Right lobe of liver (tissue), 6 donors: ENCODE results near the gene PIAS4. TPM values are rescaled to one million over a fixed set of nuclear protein-coding genes. Genes with fewer than 3 reads are reported as not detected.

ENCODE experiments used
- ATAC-seq, 4 donors: fragments of 200-7000 bp; cut with Tn5 transposase; one replicate each; pipeline ENCODE4 v1.9.1; 2020; ENCODE audit warnings: mild to moderate bottlenecking in 4 of 4, moderate library complexity in 4 of 4
- DNase-seq, 3 donors: peaks; one replicate each; pipeline ENCODE4 v3.0.0-alpha.2; 2020
- H3K27ac ChIP-seq, 3 donors: fragments of 200-600 bp; one replicate each; pipeline ENCODE4 v1.8.0; 2022
- H3K27me3 ChIP-seq, 2 donors: fragments of 200-600 bp; one replicate each; pipeline ENCODE4 v1.8.0; 2022
- H3K36me3 ChIP-seq, 4 donors: fragments of 200-600 bp; sonication (generic) in 1 of 4; one replicate each; pipeline versions ENCODE4 v1.5.1 to v1.8.0; 2017 to 2022; ENCODE audit warnings: control low read depth in 1 of 4
- H3K4me1 ChIP-seq, 4 donors: fragments of 200-600 bp; sonication (generic) in 1 of 4; one replicate each; pipeline versions ENCODE4 v1.5.1 to v1.8.0; 2017 to 2022; ENCODE audit warnings: control low read depth in 1 of 4
- H3K4me3 ChIP-seq, 3 donors: fragments of 200-600 bp; one replicate each; pipeline ENCODE4 v1.8.0; 2022
- H3K9me3 ChIP-seq, 4 donors: fragments of 200-600 bp; sonication (generic) in 1 of 4; one replicate each; pipeline versions ENCODE4 v1.5.1 to v1.8.0; 2017 to 2022; ENCODE audit warnings: control low read depth in 1 of 4
- CTCF ChIP-seq, 4 donors: fragments of 200-600 bp in 3 of 4; fragments of 450-650 bp in 1 of 4; IDR thresholded peaks; one replicate each; pipeline versions ENCODE4 v1.5.1 to v1.8.0; 2016 to 2022; ENCODE audit warnings: antibody characterized with exemption in 4 of 4, mild to moderate bottlenecking in 2 of 4
- POLR2A ChIP-seq: fragments of 450-650 bp; IDR thresholded peaks from one replicate; pipeline ENCODE4 v1.6.1; 2017; ENCODE audit warnings: antibody characterized with exemption, mild to moderate bottlenecking
- WGBS: methylation state at CpG from one replicate; pipeline ENCODE4 v1.1.6; 2018; ENCODE audit warnings: low coverage, low lambda C conversion rate; ENCODE audit not compliant: insufficient coverage; ENCODE audit errors: missing lambda C conversion rate; 5-methylcytosine and 5-hydroxymethylcytosine counted together
- intact Hi-C, 2 donors: fragments of 100-400 bp; cut with DNase I; formaldehyde crosslinking; loops; one replicate each; pipeline versions ENCODE4 v1.11.2 to v1.14.1; 2022
- total RNA-seq, 6 experiments: library from RNA; depleted of rRNA in 2 of 6; stranded (reverse); fragments of >200 nt in 2 of 6; fragmentation: NEBNext Ultra II Directional in 3 of 6; extraction: Animal tissue kit (Norgen Biotek cat#: 25700) in 3 of 6; gene quantifications; one replicate each; pipeline versions ENCODE4 v1.1.0 to v1.2.4, GENCODE V29; 2016 to 2023
- donor health status: DM: no; HTN: yes; CAD: no.
- donor health status: DM: no; HTN: no; CAD: no.
- donor health status: DM: no; HTN: no; CAD: no.
- donor health status: DM: no; HTN: yes; CAD: no.
- donor health status: DM: no; HTN: yes; CAD: no.

PIAS4 gene
- total RNA-seq, 6 experiments from 2014 or later: 9.9 to 20.0 (median 14.9) TPM

- ATAC-seq: peak in 2 of 4 donors; percentile 45 to 65
- H3K27ac ChIP-seq: peak overlapping the region in 1 of 3 donors; percentile 57
- DNase-seq: peak in 1 of 3 donors; percentile 47
- intact Hi-C loops: loop anchor here in 1 of 2 donors (10.0 kb wide), 1 partner anchor 49 kb away; the partner anchor contains the start of gene ZBTB7A
- 60% methylated on average over 1 of the region's 37 CpGs for WGBS
- no peaks in the 10 kb centered on the region for H3K9me3 ChIP-seq
- peaks cover 0 to 12% (median 8%) of the 10 kb centered on the region in 4 donors for H3K36me3 ChIP-seq
- no peak overlapping the region for H3K4me3 ChIP-seq
- peaks cover 0 to 40% (median 4%) of the 10 kb centered on the region in 4 donors for H3K4me1 ChIP-seq
- TF ChIP-seq POLR2A (no peak), CTCF (IDR thresholded peaks at IDR 0.05) (no peak)
- no peaks in the 10 kb centered on the region for H3K27me3 ChIP-seq
These were observed 8.3 kb downstream of the PIAS4 start for GRCh38 chr19:4015705-4016402.

- no peaks in the 10 kb centered on the region for H3K9me3 ChIP-seq
- TF ChIP-seq CTCF (IDR thresholded peaks at IDR 0.05) (no peak), POLR2A (no peak)
- intact Hi-C loops: loop anchor here in 1 of 2 donors (10.0 kb wide), 1 partner anchor 48 kb away; the partner anchor contains the start of gene ZBTB7A
- DNase-seq (peak in 1 of 3 donors; percentile 46), ATAC-seq (peak in 1 of 4 donors; percentile 47)
- peak overlapping the region in 1 of 3 donors; percentile 57 for H3K27ac ChIP-seq
- H3K36me3 ChIP-seq: peaks cover 0 to 12% (median 8%) of the 10 kb centered on the region in 4 donors
- peaks cover 0 to 34% (median 4%) of the 10 kb centered on the region in 4 donors for H3K4me1 ChIP-seq
- no peak overlapping the region for H3K4me3 ChIP-seq
- 67% methylated on average over 10 of the region's 12 CpGs for WGBS
- H3K27me3 ChIP-seq: no peaks in the 10 kb centered on the region
These were observed 8.9 kb downstream of the PIAS4 start for GRCh38 chr19:4016486-4016885.

GRCh38 chr19:4016903-4017638 lies 9.5 kb downstream of the PIAS4 start:
- peaks cover 0 to 32% (median 4%) of the 10 kb centered on the region in 4 donors for H3K4me1 ChIP-seq
- no peak overlapping the region for H3K27ac ChIP-seq
- H3K27me3 ChIP-seq: no peaks in the 10 kb centered on the region
- no peak for ATAC-seq
- H3K36me3 ChIP-seq: peaks cover 0 to 12% (median 8%) of the 10 kb centered on the region in 4 donors
- H3K4me3 ChIP-seq: no peak overlapping the region
- TF ChIP-seq POLR2A: no peak
- TF ChIP-seq CTCF (IDR thresholded peaks at IDR 0.05): no peak
- WGBS: 96% methylated on average over 3 of the region's 15 CpGs
- intact Hi-C loops: loop anchor here in 1 of 2 donors (10.0 kb wide), 1 partner anchor 48 kb away; the partner anchor contains the start of gene ZBTB7A
- DNase-seq: no peak
- H3K9me3 ChIP-seq: no peaks in the 10 kb centered on the region

GRCh38 chr19:4018140-4018613 lies 10.6 kb downstream of the PIAS4 start:
- DNase-seq (no peak), ATAC-seq (no peak)
- H3K4me1 ChIP-seq: peaks cover 0 to 23% (median under 1%) of the 10 kb centered on the region in 4 donors
- peaks cover 0 to 9% (median 6%) of the 10 kb centered on the region in 4 donors for H3K36me3 ChIP-seq
- TF ChIP-seq CTCF (IDR thresholded peaks at IDR 0.05) (no peak), POLR2A (no peak)
- H3K27ac ChIP-seq: no peak overlapping the region
- 99% methylated on average over 10 of the region's 22 CpGs for WGBS
- H3K4me3 ChIP-seq: no peak overlapping the region
- no peaks in the 10 kb centered on the region for H3K9me3 ChIP-seq
- no peaks in the 10 kb centered on the region for H3K27me3 ChIP-seq
- intact Hi-C loops: loop anchor here in 1 of 2 donors (10.0 kb wide), 1 partner anchor 47 kb away; the partner anchor contains the start of gene ZBTB7A
